Activated CD4-positive, alpha-beta T cell treated with anti-CD3 and anti-CD28 coated beads for 24 hours (primary cell): ENCODE results near the gene CEP131.

Experiments
- DNase-seq, 2 donors: peaks; one replicate each; pipeline ENCODE4 v3.0.0-alpha.2; 2020; ENCODE audit warnings: low read depth in 2 of 2

Gene CEP131

GRCh38 chr17:81222906-81223761 is at the start of gene CEP131:
CEP131 (minus strand) TSS chr17:81222965; CDS start chr17:81220056, 2,909 bp downstream.
- peak; percentile 100 for DNase-seq

- DNase-seq: no peak
Measured at GRCh38 chr17:81271226-81271625, 48.5 kb upstream of the CEP131 start.

- no peak for DNase-seq
Measured at GRCh38 chr17:81270279-81270678, 47.5 kb upstream of the CEP131 start.

- DNase-seq: no peak
Measured at GRCh38 chr17:81267390-81268067, 44.8 kb upstream of the CEP131 start.

GRCh38 chr17:81265576-81265975 is 42.8 kb upstream of the CEP131 start:
- no peak for DNase-seq

GRCh38 chr17:81264640-81265039 is 41.9 kb upstream of the CEP131 start:
- no peak for DNase-seq

- DNase-seq: no peak
Measured at GRCh38 chr17:81263371-81264181, 40.8 kb upstream of the CEP131 start.

GRCh38 chr17:81261582-81262336 is 39.0 kb upstream of the CEP131 start:
- no peak for DNase-seq

- no peak for DNase-seq
Measured at GRCh38 chr17:81261096-81261495, 38.3 kb upstream of the CEP131 start.

- no peak for DNase-seq
Measured at GRCh38 chr17:81260641-81261040, 37.9 kb upstream of the CEP131 start.

- DNase-seq: no peak
Measured at GRCh38 chr17:81260171-81260570, 37.4 kb upstream of the CEP131 start.

- DNase-seq: no peak
Measured at GRCh38 chr17:81259058-81259605, 36.4 kb upstream of the CEP131 start.

GRCh38 chr17:81258292-81258691 is 35.5 kb upstream of the CEP131 start:
- no peak for DNase-seq

GRCh38 chr17:81257533-81257932 is 34.8 kb upstream of the CEP131 start:
- no peak for DNase-seq

GRCh38 chr17:81256616-81257015 is 33.9 kb upstream of the CEP131 start:
- DNase-seq: no peak

GRCh38 chr17:81254955-81255717 is 32.4 kb upstream of the CEP131 start:
- no peak for DNase-seq

- DNase-seq: peak; percentile 25 to 41
Measured at GRCh38 chr17:81253358-81254131, 30.8 kb upstream of the CEP131 start.

- no peak for DNase-seq
Measured at GRCh38 chr17:81252987-81253329, 30.2 kb upstream of the CEP131 start.

GRCh38 chr17:81252326-81252986 is 29.7 kb upstream of the CEP131 start:
- DNase-seq: no peak
